ENCODE results near the gene ZNF385C.

The ZNF385C gene

DNA sequence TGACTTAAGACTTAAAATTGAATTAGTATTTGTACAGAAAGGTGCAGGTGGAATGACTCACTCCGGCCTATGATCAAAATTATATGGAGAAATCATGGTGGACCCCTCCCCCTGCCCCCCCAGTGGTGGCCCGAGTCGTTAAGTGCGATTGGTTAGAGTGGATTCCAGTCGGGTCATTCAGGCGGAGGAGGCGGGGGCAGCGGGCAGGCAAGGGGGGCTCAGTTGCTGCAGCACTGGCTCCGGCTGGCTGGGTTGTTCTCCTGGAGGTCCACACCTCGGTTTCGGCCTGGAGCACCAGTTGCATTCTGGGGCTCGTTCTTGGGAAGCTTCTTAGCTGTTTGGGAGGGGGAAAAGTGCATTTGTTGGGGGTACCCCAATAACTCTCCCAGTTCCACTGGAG is 27.3 kb upstream of the ZNF385C start:
- no peak for DNase-seq (ENCODE audit: low read depth in 1 of 2, low spot score in 1 of 2)

DNA sequence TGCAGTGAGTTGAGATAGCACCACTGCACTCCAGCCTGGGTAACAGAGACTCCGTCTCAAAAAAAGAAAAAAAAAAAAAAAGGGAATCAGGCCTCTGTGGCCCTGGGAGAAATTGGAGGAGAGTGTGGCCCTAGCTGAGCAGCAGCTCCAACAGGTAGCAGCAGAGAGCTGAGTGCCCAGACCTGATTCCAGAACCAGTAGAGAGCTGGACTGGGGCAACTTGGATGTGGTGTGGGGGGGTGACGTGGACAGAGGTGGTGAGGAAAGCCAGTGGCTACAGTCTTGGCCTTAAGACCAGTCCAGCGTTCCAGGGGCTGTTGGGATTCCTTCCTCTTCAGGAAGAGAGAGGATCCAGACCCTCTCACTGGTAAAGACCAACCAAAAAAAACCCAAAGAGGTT is 26.0 kb upstream of the ZNF385C start:
- no peak for DNase-seq (ENCODE audit: low read depth in 1 of 2, low spot score in 1 of 2)

DNA sequence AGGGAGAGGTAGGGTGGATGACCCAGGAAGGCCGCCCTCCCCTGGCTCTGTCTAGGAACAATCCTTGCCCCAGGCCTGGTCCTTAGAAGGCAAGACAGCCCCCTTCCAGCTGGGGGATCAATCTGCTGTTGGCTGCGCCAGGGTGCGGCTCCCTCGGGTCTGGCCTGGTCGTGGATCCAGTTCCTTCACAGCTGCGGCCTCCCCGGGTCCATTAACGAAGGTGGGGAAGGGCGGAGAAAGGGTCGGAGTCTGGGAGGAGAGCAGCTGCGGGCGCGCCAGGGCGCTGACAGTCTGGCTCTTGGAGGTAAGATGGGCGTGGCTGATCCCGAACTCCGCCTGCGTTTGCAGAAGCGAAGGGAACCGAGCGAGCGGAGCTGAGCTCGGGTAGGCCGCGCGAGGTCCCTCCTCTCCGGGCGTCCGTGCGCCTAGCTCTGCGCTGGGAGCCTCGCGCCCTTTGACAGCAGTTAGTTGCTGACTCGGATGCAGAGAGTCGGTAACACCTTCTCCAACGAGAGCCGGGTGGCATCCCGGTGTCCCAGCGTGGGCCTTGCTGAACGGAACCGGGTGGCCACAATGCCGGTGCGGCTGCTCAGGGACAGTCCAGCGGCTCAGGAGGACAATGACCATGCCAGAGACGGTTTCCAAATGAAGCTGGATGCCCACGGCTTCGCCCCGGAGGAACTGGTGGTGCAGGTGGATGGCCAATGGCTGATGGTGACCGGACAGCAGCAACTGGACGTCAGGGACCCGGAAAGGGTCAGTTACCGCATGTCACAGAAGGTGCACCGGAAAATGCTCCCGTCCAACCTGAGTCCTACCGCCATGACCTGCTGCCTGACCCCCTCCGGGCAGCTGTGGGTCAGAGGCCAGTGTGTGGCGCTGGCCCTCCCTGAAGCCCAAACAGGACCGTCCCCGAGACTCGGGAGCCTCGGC is 24.4 kb upstream of the ZNF385C start, which contains the start of gene HSPB9:
Gene HSPB9 (plus strand): TSS at position 434 of the 933 bp plus-strand sequence. CDS start 47 bp downstream, at position 481.
- no peak for DNase-seq (ENCODE audit: low read depth in 1 of 2, low spot score in 1 of 2)

DNA sequence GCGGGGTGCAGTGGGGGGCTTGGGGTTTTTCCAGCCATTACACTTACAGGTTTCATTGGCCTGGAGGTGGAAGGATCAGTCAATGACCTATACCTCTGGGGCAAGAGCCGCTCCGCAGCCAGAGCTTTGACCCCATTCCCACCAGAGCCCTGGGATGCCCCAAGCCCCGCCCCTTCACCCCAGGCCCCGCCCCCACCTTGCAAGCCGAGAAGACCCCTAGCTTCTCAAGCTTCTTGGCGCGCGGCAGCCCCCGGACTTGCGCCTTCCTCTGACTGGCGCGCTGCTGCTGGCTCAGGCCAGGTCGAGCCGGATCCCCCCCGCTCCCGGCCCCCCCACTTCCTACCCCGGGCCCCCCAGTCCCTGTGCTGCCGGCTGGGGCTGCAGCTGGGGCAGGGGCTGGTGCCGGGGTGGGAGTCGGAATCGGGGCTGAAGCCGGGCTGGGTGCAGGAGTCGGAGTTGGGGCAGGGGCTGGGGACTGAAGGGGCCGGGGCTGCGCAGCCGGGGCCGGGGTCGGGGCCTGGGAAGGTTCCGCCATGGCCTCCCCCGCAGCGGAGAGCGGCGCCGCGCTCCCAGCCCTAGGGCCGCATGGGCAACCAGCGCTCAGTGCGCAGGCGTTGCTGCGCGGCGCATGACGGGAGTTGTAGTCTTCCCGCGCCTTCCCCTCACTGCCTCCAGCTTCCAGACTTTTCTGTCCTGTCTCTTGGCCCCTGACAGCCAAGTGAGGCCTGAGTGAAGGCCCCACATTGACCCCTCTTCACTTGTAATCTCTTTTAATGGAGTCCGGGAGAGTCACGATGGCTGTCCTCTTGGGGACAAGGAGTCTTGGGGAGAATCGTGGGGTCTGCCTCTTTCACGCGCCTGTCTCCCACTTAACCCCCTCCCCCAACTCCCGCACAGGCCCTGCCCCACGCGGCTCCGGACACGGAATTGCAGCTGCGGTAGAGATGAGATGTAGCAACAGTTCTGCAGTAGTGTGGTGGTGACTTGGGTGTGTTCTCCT is 22.8 kb upstream of the ZNF385C start, which contains the start of gene KAT2A:
Gene KAT2A (minus strand): TSS at position 598 of the 1,000 bp plus-strand sequence. CDS start 63 bp downstream, at position 535.
- peak; percentile 57 to 71 for DNase-seq (ENCODE audit: low read depth in 1 of 2, low spot score in 1 of 2)

DNA sequence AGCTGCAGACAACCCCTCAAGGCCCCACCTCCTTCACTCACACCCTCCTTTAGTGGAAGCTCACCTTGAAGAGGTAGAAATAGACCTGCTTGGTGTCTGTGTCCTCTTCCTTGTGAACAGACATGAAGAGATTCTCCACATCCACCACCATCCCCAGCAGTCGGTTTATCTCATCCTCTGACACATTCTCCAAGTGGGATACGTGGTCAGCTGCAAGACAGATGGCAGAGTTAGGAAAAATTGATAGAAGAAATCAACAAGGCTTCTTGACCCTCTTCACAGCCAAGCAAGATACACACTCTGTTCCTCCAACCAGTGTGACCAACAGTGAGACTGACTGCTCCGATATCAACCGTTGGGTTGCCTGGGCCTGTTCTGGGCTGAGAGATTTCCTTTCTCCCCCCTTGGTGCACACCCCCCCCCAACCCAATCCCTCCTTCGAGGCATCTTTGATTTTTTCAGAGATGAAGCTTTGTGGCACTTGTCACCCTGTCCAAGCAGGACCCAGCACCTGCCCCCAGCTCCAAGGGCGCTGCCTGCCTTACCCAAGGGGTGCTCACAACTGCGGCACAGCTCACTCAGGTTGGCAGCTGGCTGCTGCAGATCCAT is 22.0 kb upstream of the ZNF385C start:
- no peak for DNase-seq (ENCODE audit: low read depth in 1 of 2, low spot score in 1 of 2)

DNA sequence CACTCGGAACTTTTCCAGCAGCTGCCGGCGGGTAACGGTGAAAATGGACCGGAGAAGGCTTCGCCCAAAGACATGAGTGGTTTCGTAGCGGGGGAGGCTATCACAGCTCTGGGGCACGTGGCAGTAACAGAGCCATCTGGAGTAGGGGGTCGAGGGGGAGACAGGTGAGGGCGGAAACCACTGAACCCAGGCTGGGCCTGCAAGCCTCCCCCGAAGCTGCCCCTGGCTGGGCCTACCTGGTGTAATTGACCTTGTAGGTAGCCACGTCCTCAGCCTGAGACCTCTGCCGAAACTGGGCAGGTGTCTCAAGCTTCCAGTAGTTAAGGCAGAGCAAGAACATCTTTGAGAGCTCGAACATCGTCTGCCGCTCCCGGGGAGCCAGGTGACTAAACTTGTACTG is 21.0 kb upstream of the ZNF385C start:
- DNase-seq (ENCODE audit: low read depth in 1 of 2, low spot score in 1 of 2), result no peak

DNA sequence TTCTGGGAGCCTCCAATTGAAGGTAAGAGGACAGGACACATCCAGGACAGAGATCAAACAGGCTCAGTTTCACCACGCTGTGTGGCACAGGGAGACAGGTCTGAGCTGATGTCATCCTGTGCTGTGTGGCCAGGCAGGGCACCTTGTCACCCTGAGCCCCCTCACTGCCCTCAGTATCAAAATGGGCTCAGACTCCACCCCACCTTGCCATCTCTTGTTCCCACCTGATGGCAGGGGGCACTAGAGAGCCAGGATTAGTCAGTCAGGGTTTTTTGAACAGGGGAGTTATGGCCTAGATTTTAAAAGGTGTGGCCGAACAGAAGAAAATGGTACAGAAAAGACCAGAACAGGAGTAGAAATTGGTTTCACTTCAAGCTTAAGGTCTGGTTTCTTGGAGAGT is 20.3 kb upstream of the ZNF385C start:
- DNase-seq (ENCODE audit: low read depth in 1 of 2, low spot score in 1 of 2), result no peak

DNA sequence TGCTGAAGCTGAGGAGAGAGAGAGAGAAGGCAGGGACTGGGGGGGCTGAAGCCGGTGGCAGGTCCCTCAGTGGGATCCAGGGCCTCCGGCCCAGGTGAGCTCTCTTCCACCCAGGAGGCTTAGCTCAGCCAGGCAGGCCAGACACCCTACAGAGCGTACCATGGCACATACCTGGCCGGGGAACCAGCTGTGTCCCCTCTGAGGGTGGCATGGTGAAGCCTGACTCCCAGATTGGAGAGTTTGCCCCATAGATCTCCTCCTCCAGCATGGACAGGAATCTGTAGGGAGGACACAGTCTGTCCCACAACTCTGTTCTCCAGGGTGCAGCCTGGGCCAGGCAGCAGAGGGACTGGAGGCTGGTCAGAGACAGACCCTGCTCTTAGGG is 19.8 kb upstream of the ZNF385C start:
- DNase-seq (ENCODE audit: low read depth in 1 of 2, low spot score in 1 of 2), result no peak

DNA sequence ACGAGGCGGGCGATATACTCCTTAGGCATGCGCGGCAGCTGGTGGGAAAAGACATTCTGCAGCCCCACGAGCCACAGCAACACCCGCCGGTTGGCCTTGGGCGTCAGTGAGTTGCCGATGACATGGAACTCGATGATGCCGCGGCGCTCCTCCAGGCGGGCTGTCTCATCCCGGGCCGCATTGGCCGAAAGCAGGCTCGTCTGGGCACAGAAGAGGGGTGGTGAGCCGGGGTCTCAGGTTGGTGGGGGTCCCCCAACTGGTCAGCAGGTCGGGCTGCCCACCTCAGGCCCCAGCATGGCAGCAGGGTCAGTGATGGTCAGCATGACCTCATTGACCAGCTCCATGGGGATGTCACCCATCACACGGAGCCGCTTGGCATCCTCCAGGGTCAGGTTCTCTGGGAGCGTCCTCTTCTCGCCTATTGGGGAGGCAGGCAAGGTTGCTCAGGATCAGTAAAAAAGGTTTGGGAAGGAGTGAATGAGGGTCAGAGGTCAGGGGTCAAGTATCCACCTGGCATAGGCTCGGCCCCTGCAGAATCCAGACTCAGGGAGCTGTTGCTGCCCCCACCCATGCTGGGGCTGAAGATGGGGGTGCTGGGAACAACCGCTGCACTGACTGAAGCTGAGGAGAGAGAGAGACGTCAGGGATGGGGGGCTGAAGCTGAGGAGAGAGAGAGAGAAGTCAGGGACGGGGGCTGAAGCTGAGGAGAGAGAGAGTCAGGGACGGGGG is 19.3 kb upstream of the ZNF385C start:
- no peak for DNase-seq (ENCODE audit: low read depth in 1 of 2, low spot score in 1 of 2)

DNA sequence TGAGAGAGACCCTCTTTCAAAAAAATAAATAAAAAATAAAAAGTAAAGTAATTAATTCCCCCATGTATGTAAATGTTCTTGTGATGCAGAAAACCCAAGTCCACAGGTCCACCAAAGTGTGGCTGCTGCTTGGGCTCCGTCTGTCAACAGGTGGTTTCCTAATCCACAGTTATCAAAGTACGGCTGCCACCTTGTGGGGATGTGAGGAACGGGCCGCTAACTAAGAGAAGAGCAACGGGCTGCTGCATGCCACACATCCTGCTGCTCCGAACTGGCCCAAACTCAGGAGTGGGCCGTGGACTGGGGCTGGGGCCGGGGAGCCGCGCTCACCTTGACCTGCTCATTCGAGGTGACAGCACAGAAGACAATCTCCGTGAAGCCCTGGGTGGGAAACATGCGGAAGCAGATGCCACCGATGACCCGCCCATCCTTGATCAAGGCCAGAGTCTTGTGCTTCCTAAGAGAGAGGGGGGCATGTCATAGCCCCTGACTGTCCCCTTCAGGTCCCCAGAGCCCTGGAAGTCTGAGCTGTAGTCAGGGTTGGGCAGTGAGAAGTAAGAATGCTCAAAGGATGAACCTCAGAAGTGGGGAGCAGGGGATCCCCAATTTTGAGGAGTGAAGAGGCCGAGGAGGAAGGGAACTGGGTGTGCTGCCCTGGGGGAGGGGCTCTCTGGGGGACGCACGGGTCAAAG is 18.6 kb upstream of the ZNF385C start:
- peak; percentile 63 to 66 for DNase-seq (ENCODE audit: low read depth in 1 of 2, low spot score in 1 of 2)

DNA sequence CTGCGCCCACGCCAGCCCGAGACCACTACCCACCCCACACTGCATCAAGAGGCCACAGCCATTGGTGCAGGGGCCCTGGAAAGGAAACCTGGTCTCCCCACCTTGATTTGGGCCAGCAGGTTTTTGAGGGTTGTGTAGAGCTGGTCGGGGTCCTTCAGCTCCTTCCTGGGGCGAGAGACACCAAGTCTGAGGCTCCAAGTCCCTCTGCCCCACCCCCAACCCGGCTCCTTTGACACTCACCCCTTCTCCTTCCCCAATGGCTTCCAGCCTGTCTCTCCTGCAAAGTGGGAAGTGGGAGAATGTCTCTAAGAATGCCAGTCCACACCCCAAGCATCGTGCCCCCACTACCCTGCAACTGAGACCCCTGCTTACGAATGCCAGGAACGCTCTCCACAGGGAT is 15.8 kb upstream of the ZNF385C start:
- DNase-seq (ENCODE audit: low read depth in 1 of 2, low spot score in 1 of 2), result no peak

DNA sequence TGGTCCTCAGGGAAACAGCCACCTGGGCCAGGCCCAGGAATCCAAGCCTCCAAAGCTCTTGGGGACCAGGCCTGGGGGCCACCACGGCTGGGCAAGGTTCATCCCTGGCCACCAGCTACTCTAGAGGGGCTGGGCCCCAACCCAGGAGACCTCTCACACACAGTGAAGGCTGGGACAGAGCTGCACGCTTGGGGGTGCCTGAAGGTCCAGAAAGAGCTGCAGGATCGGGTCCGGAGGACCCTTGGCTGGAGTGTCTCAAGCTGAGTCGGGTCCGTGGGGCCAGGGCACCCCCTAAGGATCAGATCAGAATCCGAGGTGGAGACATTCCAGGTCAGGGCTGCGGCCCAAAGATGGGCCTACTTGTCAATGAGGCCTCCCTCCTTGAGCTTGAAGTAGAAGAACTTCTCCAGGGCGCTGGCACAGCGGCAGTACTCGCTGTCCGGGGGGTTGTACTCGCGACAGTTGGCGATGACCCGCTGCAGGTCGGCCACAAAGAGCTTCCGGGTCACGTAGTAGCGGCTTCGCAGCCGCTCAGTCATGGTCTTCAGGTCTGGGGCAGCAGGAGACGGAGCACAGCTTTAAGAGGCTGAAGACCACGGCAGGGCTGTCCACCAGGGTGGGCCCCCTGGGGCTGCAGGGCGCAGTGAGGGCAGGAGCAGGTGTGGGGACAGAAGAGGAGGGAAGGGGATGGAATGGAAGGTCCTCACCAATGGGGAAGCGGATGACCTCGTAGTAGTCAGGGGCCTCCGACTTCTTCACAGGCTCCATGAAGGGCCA is 15.2 kb upstream of the ZNF385C start:
- DNase-seq (ENCODE audit: low read depth in 1 of 2, low spot score in 1 of 2), result no peak

DNA sequence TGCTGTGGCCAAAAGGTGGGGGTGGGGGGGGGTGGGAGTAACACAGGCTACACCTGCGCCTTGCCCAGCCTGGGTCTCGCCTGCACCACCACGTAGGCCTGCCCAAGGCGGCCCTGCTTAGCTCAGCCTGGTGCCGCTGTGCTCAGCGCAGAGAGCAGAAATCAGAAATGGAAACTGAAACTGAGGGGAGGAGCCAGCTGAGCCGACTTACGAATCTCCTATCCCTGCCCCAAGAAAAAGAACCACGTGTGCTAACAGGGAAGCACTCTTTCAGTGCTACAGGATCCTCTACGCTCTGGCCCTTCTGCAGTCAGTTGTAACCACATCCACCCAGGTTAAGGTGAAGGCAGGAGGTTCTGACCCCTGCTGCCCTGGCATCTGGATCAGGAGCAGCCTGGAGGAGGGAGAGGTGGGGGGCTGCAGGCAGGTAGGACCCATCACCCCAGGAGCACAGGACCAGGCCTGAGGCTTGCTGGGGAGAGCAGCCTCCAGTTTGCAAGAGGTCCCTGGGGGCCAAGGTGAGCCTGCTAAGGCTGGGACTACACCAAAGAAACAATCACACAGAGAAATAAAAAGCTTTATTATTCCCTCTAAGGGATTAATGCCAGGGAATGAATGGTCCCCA is 14.4 kb upstream of the ZNF385C start, which contains the start of gene DHX58:
Gene DHX58 (minus strand): TSS at position 163 of the 625 bp plus-strand sequence. CDS start 822 bp downstream, outside the sequence.
- DNase-seq (ENCODE audit: low read depth in 1 of 2, low spot score in 1 of 2), result peak; percentile 54 to 55

DNA sequence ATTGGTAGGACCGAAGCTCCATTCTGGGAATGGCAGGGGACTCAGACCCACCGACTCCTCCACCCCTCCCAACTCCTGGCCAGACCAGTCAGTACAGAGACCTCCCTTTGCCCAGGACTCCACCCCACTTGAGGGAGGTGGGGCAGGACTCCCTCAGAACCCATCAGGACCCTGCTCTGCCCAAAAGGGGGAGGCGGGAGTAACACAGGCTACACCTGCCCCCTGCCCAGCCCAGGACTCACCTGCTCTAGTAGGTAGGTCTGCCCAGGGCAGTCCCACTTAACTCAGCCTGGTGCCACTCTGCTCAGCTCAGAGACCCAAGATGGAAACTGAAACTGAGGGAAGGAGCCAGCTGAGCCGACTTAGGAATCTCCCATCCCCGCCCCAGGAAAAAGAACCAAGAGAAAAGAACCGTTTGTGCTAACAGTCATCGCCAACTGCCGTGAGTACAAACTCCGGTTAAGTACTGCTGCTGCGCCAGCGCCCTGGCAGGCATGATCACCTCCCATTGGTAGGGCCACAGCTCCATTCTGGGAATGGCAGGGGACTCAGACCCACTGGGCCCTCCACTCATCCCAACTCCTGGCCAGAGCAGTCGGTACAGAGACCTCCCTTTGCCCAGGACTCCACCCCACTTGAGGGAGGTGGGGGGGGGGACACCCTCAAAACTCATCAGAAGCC is 13.7 kb upstream of the ZNF385C start:
- DNase-seq (ENCODE audit: low read depth in 1 of 2, low spot score in 1 of 2), result peak in 1 of 2 donors; percentile 15

DNA sequence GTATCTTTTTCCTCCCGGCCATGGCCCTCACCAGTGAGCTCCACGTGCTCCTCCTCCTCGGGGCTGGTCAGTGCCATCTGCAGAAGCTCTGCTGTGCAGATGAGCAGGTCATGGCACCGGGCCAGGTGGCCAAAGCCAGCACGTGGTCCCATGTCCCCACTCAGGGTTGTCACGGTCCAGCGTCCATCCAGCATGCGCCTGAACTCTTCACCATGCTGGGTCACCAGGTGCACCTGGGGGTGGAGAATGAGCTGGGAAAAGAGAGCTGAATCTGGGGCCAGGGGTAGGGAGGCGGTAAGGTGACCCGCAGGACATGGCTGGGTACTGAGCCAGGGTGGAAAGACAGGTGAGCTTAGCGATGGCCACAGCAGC is 13.0 kb upstream of the ZNF385C start:
- no peak for DNase-seq (ENCODE audit: low read depth in 1 of 2, low spot score in 1 of 2)

DNA sequence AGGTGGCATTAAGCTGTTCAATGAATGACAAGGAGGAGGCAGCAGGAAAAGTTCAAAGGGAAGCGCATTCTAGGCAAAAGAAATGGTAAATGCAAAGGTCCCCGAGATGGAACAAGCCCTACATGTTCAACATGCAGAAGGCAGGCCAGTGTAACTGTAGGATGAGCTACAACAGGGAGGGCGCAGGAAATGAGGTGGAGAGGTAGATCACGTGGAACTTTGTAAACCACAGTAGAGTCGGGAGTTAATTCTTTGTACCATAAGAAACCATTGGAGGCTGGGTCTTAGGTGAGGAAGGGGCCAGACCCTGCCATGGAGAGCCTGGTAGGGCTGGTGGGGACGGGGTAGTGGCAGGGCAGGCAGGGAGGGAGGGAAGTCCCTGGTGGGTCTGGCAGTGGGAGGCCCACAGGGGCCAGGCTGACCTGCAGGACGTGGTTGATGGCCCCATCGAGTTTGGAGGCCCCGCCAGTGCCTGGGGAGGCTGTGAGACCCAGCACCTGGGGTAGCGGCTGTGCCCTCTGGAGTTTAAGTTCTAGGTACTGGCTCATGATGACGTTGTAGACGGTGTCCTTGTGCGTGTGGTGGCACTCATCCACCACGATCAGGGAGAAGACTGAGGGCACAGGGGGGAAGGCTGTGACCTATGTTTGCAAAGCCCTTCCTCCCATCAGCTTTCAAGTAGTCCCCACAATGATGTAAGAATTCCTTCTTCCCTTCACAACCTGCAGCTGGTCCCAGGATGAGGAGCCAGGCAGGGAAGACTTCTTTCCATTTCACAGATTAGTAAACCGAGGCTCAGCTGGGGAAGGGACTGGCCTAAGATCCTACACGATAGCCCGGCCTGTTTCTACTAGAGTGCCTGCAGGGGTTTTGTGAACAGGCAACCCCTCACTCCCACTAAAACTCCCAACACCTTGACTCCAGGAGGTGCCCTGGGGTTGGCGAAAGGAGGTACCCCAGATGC is 12.3 kb upstream of the ZNF385C start:
- no peak for DNase-seq (ENCODE audit: low read depth in 1 of 2, low spot score in 1 of 2)

DNA sequence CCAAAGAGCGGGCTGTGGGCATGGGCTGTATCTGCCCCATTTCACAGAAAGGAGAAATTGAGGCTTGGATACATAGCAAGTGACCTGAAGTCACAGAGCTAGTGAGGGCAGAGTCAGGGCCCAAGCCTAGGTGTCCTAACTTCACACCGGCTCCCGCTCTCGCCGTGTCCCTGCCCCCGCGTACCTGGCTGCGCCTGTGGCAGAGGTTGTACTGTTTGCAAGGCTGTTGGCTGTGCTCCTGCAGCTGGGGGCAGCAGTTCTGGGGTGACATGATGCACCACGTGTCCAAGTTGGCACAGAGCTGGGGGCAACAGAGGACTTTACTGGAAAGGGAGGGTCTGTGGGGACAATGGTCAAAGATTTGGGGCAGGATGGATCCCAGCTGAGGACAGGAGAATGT is 10.8 kb upstream of the ZNF385C start:
- DNase-seq (ENCODE audit: low read depth in 1 of 2, low spot score in 1 of 2), result no peak
